GM12878 (cell line): ENCODE measurements around the gene PARP1. TPM values are rescaled to one million over a fixed set of nuclear protein-coding genes. Genes with fewer than 3 reads are reported as not detected.

ENCODE experiments used
- ATAC-seq: fragments of 200-7000 bp; cut with Tn5 transposase; 3 replicates; pipeline ENCODE4 v1.9.1; 2020; ENCODE audit warnings: mild to moderate bottlenecking, moderate library complexity
- BruUV-seq: library from RNA; stranded (reverse); fragments of 400-500 nt; replicated peaks from 2 replicates; lab custom pipeline; 2021; lab: Mats Ljungman, UMichigan
- CTCF ChIA-PET: fragments of 300-600 bp; sonication (Branson Sonifier 250); formaldehyde crosslinking; extraction: SDS; loops from one replicate; lab custom pipeline; 2021; ENCODE audit warnings: inconsistent platforms; lab: Yijun Ruan, JAX
- POLR2A ChIA-PET: fragments of 350-600 bp; formaldehyde crosslinking; extraction: SDS; loops from one replicate; lab custom pipeline; 2021; ENCODE audit warnings: inconsistent platforms; lab: Charles Lee
- RAD21 ChIA-PET: fragments of 300-600 bp; sonication (Branson Sonifier 250); formaldehyde crosslinking; loops from one replicate; lab custom pipeline; 2023; ENCODE audit warnings: antibody characterized with exemption; ENCODE audit not compliant: unreplicated experiment; lab: Charles Lee
- SMC1A ChIA-PET: fragments of 300-600 bp; sonication (Branson Sonifier 250); formaldehyde crosslinking; loops from one replicate; lab custom pipeline; 2023; ENCODE audit not compliant: unreplicated experiment, uncharacterized antibody; lab: Charles Lee
- DNase-seq: peaks from one replicate; pipeline ENCODE4 v3.0.0-alpha.2; 2011; ENCODE audit warnings: low read depth, low spot score
- FAIRE-seq: peaks from 3 replicates; lab custom pipeline; 2011; peaks lifted over from hg19 to GRCh38; lab: Jason Lieb, UNC
- H2AFZ ChIP-seq: 2 replicates; pipeline ENCODE4 v1.6.0; 2011; ENCODE audit warnings: low read depth, low read length, control low read depth; ENCODE audit not compliant: control insufficient read depth
- H3K27ac ChIP-seq: 2 replicates; pipeline ENCODE4 v1.5.1; 2011; ENCODE audit warnings: control low read depth; ENCODE audit not compliant: control insufficient read depth, insufficient read depth
- H3K27me3 ChIP-seq, 2 experiments: replicated peaks in 1 of 2; 2 replicates each; pipeline versions ENCODE4 v1.6.0 to v1.6.1; 2011; ENCODE audit warnings: low read length in 1 of 2; ENCODE audit not compliant: control insufficient read depth in 2 of 2, insufficient read depth in 2 of 2
- H3K36me3 ChIP-seq, 2 experiments: 2 replicates each; pipeline ENCODE4 v1.5.1; 2011; ENCODE audit warnings: low read length in 1 of 2; ENCODE audit not compliant: control insufficient read depth in 2 of 2, insufficient read depth in 2 of 2
- H3K4me1 ChIP-seq: 2 replicates; pipeline ENCODE4 v1.6.1; 2011; ENCODE audit warnings: mild to moderate bottlenecking, low read length, moderate library complexity, mixed read lengths; ENCODE audit not compliant: control insufficient read depth, insufficient read depth
- H3K4me2 ChIP-seq: 2 replicates; pipeline ENCODE4 v1.6.0; 2011; ENCODE audit warnings: control low read depth; ENCODE audit not compliant: control insufficient read depth, insufficient read depth
- H3K4me3 ChIP-seq: fragments of 200-600 bp; sonication (generic); 2 replicates; pipeline ENCODE4 v1.5.1; 2016
- H3K79me2 ChIP-seq: 2 replicates; pipeline ENCODE4 v1.6.0; 2011; ENCODE audit warnings: low read length; ENCODE audit not compliant: control insufficient read depth, insufficient read depth
- H3K9ac ChIP-seq: 2 replicates; pipeline ENCODE4 v1.8.0; 2011; ENCODE audit warnings: low read length, control low read depth, mixed read lengths; ENCODE audit not compliant: control insufficient read depth, insufficient read depth
- H3K9me3 ChIP-seq: replicated peaks from 3 replicates; pipeline ENCODE4 v1.5.1; 2011; ENCODE audit warnings: mild to moderate bottlenecking, low read length; ENCODE audit not compliant: control insufficient read depth, insufficient read depth
- H4K20me1 ChIP-seq: 2 replicates; pipeline ENCODE4 v1.6.0; 2011; ENCODE audit not compliant: control insufficient read depth, insufficient read depth
- ASH2L ChIP-seq: fragments of 300-600, 200-600 bp; sonication (generic); IDR thresholded peaks from 2 replicates; pipeline ENCODE4 v1.6.1; 2017; ENCODE audit warnings: low read depth, mild to moderate bottlenecking, borderline replicate concordance
- CHD1 ChIP-seq: IDR thresholded peaks from 2 replicates; pipeline ENCODE4 v1.6.1; 2012; ENCODE audit warnings: low read depth, low read length, improper control_type of control experiment
- CHD2 ChIP-seq: IDR thresholded peaks from 2 replicates; pipeline ENCODE4 v1.6.1; 2011; ENCODE audit warnings: low read depth, low read length, improper control_type of control experiment, borderline replicate concordance
- E2F8 ChIP-seq: fragments of 450-650 bp; IDR thresholded peaks from 2 replicates; pipeline ENCODE4 v1.6.1; 2018; ENCODE audit warnings: mild to moderate bottlenecking, low read depth, moderate library complexity; ENCODE audit not compliant: partially characterized antibody
- ETV6 ChIP-seq, 2 experiments: fragments of 450-650 bp in 1 of 2; IDR thresholded peaks in 1 of 2; conservative IDR thresholded peaks in 1 of 2; 2 replicates each; pipeline ENCODE4 v1.6.1; 2014; ENCODE audit warnings: antibody characterized with exemption in 1 of 2, borderline replicate concordance in 1 of 2, low read depth in 1 of 2, mild to moderate bottlenecking in 1 of 2, moderate library complexity in 1 of 2
- GABPA ChIP-seq: IDR thresholded peaks from 2 replicates; pipeline ENCODE4 v1.6.1; 2014; ENCODE audit warnings: antibody characterized with exemption, low read depth, mild to moderate bottlenecking, inconsistent platforms
- HDAC2 ChIP-seq: fragments of 200-600 bp; sonication (generic); IDR thresholded peaks from 2 replicates; pipeline ENCODE4 v1.6.1; 2017
- POLR2A ChIP-seq: IDR thresholded peaks from 2 replicates; pipeline ENCODE4 v1.6.1; 2011; ENCODE audit warnings: low read depth, mild to moderate bottlenecking, low read length
- PRDM15 ChIP-seq: fragments of 450-650 bp; formaldehyde crosslinking; IDR thresholded peaks from 2 replicates; pipeline ENCODE4 v1.4.0; 2020; ENCODE audit warnings: mild to moderate bottlenecking, moderate library complexity
- ZNF687 ChIP-seq: fragments of 450-650 bp; IDR thresholded peaks from 2 replicates; pipeline ENCODE4 v1.6.1; 2017; ENCODE audit warnings: mild to moderate bottlenecking, moderate library complexity
- WGBS: methylation state at CpG from one replicate; pipeline ENCODE4 v1.1.6; 2016; ENCODE audit warnings: low lambda C conversion rate; ENCODE audit not compliant: insufficient replicate concordance, insufficient coverage; ENCODE audit errors: missing lambda C conversion rate; 5-methylcytosine and 5-hydroxymethylcytosine counted together
- in situ Hi-C: fragments of 300-500 bp; cut with MboI; formaldehyde crosslinking; loops from 9 replicates; pipeline ENCODE4 v1.14.3; 2018; ENCODE audit warnings: mixed read lengths
- intact Hi-C: fragments of 100-400 bp; cut with micrococcal nuclease; formaldehyde crosslinking; loops from one replicate; pipeline ENCODE4 v1.14.2; 2022; ENCODE audit not compliant: unreplicated experiment
- polyA plus RNA-seq, 11 experiments: library from polyadenylated mRNA; depleted of rRNA in 4 of 11; unstranded in 6 of 11; stranded (reverse) in 5 of 11; fragments of >200 nt; fragmentation: Nextera tagmentation in 4 of 11; fragmentation: Illumina TruSeq in 1 of 11; extraction: Ambion mirVana in 4 of 11; extraction: Trizol in 1 of 11; gene quantifications; 1 replicate in 1 of 11; 2 replicates in 10 of 11; pipeline versions ENCODE4 v1.2.1 to v1.2.3, GENCODE V29; 2011 to 2016; ENCODE audit warnings: inconsistent platforms in 2 of 11, missing spikeins in 2 of 11, low read depth in 1 of 11
- total RNA-seq, 4 experiments: library from RNA; depleted of rRNA in 3 of 4; stranded (reverse); fragments of >200 nt in 3 of 4; fragmentation: Illumina TruSeq in 1 of 4; extraction: Trizol in 1 of 4; gene quantifications; 2 replicates each; pipeline versions ENCODE4 v1.2.1 to v1.2.3, GENCODE V29; 2013 to 2021

Gene PARP1
- total and polyA plus RNA-seq, 10 of the 15 experiments (the other 5 are each of a cell fraction or from before 2014, with no cell fraction given) = 113 to 287 (median 265) TPM

GRCh38 chr1:226414098-226414698 lies 6.3 kb upstream of the PARP1 start:
- ChIA-PET POLR2A (no interaction called here), RAD21 (no interaction called here), CTCF (interaction anchor here (1.0 to 1.7 kb wide), 2 partner anchors 10 to 103 kb away, joined by 3 to 7 read pairs; no protein-coding TSS in a partner anchor), SMC1A (interaction anchor here (1.3 kb wide), 1 partner anchor 11 kb away, joined by 3 read pairs; no protein-coding TSS in a partner anchor)
- in situ Hi-C loops (no loop called here), intact Hi-C loops (loop anchor here (5.0 kb wide), 1 partner anchor 53 kb away; no protein-coding TSS in a partner anchor)
- no peak overlapping the region for H3K4me3 ChIP-seq
- DNase-seq (no peak), FAIRE-seq (no peak), ATAC-seq (no peak)
- 66% methylated on average over 11 of the region's 11 CpGs for WGBS
- H3K9ac ChIP-seq = no peak overlapping the region
- peaks cover 4% of the 10 kb centered on the region; the same call in 1 of the 2 replicates for H3K4me1 ChIP-seq
- H3K36me3 ChIP-seq = no peaks in the 10 kb centered on the region
- no peaks in the 10 kb centered on the region for H4K20me1 ChIP-seq
- no peak overlapping the region for H3K27ac ChIP-seq
- H3K4me2 ChIP-seq = no peak overlapping the region
- no peaks in the 10 kb centered on the region for H3K79me2 ChIP-seq
- H3K27me3 ChIP-seq = no peaks in the 10 kb centered on the region; a peak in 1 of 4 replicates
- BruUV-seq = no TSS peak
- H2AFZ ChIP-seq = no peak overlapping the region
- no peaks in the 10 kb centered on the region; the same call in 2 of the 3 replicates for H3K9me3 ChIP-seq
- TF ChIP-seq ETV6 (conservative IDR thresholded peaks at IDR 0.05 in 1 of 2, IDR thresholded peaks at IDR 0.05 in 1 of 2; ENCODE audit: borderline replicate concordance in 1 of 2, low read depth in 1 of 2) = no peak
- no peak for TF ChIP-seq GABPA
- no peak for TF ChIP-seq E2F8
- no peak for TF ChIP-seq CHD2
- no peak for TF ChIP-seq ASH2L
- TF ChIP-seq PRDM15 (CRISPR knock-in tag) = no peak
- no peak for TF ChIP-seq POLR2A
- no peak for TF ChIP-seq ZNF687
- TF ChIP-seq HDAC2 = no peak
- TF ChIP-seq CHD1 = no peak
